GM12874 (cell line): ENCODE results near the gene MAVS.

Experiments
- TF ChIP-seq, protein P1 (sequence below): IDR thresholded peaks from 2 replicates; pipeline ENCODE4 v1.5.1; 2011; ENCODE audit warnings: low read depth, mild to moderate bottlenecking, control low read depth, low read length, moderate library complexity; ENCODE audit not compliant: insufficient read depth

MAVS gene

DNA sequence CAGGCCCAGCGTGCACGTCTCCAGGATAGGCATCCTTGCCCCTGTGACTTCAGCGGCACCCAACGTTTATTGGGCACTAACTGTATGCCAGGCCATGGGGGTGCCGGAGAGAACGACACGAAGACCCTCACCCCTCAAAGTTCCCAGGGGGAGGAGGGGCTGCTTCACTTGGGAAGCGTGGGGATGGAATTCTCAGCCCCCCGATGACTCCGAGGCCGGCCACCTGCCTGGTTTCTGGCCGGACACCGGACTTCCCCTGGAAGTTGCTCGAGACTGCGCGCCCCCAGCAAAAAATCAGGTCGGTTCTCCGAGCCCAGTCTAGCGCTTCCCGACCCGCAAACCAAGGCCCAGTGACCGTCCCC lies 275 bp upstream of the MAVS start:
- TF ChIP-seq, protein P1, sequence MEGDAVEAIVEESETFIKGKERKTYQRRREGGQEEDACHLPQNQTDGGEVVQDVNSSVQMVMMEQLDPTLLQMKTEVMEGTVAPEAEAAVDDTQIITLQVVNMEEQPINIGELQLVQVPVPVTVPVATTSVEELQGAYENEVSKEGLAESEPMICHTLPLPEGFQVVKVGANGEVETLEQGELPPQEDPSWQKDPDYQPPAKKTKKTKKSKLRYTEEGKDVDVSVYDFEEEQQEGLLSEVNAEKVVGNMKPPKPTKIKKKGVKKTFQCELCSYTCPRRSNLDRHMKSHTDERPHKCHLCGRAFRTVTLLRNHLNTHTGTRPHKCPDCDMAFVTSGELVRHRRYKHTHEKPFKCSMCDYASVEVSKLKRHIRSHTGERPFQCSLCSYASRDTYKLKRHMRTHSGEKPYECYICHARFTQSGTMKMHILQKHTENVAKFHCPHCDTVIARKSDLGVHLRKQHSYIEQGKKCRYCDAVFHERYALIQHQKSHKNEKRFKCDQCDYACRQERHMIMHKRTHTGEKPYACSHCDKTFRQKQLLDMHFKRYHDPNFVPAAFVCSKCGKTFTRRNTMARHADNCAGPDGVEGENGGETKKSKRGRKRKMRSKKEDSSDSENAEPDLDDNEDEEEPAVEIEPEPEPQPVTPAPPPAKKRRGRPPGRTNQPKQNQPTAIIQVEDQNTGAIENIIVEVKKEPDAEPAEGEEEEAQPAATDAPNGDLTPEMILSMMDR: no peak

DNA sequence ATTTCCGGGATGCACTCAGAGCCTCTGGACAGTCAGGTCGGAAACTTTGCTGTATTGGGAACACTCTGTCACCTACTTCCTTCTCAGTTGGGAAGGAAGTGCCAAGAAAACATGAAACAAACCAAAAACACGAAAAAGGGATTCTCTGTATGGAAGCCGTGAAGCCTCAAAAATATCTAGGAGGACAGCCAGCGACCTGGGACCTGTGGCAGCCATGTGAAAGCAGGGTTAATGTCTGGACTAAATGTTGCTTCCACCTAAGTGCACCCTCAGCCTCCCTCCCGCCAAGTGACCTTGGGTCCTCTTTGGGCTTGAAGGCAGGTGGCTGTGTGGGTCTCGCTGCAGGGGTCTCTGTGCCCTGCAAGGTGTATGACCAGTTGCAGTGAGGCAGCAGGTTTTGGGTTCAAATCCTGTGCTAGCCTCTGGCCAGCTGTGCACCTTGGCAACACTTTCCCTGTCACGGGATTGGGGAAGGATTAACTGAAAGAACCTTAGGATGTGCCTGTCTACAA lies 851 bp downstream of the MAVS start:
- TF ChIP-seq, protein P1: no peak

DNA sequence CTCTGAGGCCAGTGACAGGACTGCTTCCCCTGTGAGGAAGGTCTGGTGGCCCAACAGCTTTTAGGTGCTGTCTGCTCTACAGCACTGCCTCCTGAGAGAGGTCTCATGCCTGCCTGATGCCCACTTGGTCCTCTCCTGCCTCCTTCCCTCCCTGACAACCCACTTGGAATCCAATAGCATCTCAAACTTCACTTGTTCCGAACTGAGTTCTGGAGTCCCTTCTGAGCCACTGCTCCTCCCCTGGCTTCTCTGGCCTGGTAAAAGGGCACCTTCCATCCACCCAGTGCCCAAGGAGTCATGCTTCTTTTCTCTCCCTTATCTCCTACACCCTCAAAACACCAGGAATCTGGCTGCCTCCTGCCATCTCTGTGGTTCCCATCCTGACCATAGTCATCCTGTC lies 1.9 kb downstream of the MAVS start:
- TF ChIP-seq, protein P1: no peak

DNA sequence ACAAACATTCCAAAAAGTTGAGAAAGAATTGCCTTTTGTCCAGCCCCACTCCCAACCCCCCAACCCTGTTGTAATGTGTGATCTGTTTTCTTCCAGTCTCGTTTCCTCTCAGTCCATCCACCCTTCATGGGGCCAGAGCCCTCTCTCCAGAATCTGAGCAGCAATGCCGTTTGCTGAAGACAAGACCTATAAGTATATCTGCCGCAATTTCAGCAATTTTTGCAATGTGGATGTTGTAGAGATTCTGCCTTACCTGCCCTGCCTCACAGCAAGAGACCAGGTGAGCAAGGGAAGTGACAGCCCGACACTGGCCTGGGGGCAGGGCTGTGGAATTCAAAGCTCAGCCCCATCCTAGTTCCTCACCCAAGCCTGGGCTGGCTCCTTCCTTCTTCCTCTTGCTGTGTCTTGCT lies 7.8 kb downstream of the MAVS start:
- TF ChIP-seq, protein P1: no peak

DNA sequence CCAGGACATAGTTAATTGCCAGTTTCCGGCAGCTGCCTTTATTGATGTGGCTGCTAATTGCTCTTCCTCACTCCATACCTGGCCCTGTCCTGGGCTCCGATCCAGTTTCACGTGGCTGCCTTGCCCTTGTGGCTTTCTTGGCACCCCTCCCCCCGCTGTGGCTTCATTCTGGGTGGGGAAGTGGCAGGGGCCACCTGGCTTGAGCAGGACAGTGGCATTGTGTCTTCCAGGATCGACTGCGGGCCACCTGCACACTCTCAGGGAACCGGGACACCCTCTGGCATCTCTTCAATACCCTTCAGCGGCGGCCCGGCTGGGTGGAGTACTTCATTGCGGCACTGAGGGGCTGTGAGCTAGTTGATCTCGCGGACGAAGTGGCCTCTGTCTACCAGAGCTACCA lies 10.8 kb downstream of the MAVS start:
- TF ChIP-seq, protein P1: no peak

DNA sequence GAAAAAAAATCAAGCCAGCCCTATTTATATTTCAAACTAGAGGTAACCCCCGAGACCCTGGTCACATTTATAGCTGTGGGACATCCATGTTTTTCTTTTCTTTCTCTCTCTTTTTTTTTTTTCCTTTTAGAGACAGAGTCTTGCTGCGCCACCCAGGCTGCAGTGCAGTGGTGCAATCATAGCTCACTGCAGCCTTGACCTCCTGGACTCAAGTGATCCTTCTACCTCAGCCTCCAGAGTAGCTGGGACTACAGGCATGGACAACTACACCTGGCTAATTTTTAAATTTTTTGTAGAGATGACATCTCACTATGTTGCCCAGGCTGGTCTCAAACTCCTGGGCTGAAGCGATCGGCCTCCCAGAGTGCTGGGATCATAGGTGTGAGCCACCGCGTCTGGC lies 12.1 kb downstream of the MAVS start:
- TF ChIP-seq, protein P1: no peak

DNA sequence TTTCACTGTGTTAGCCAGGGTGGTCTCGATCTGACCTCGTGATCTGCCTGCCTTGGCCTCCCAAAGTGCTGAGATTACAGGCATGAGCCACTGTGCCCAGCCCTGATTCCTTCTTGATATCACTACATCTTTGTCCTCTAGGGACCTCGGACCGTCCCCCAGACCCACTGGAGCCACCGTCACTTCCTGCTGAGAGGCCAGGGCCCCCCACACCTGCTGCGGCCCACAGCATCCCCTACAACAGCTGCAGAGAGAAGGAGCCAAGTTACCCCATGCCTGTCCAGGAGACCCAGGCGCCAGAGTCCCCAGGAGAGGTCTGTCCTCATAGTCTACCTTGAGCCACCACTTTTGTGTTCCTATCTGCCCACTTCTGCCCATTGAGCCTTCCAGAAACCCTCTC lies 14.6 kb downstream of the MAVS start:
- TF ChIP-seq, protein P1: no peak

DNA sequence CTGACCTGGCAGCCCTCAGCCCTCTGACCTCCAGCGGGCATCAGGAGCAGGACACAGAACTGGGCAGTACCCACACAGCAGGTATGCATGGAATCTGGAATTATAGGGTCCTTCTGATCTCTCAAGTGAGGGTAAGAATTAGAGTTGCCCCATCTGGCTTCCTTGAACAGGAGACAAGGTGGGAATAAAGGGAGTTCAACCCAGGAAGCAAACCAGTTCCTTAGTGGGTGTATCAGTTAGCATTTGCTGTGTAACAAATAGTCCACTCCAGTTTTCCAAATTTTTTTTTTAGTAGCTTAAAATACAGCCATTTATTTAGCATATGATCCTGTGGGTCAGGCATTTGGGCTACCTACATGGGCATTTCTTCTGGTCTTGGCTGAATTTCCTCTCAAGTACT lies 15.7 kb downstream of the MAVS start:
- TF ChIP-seq, protein P1: no peak
